DMS 273 (cell line): Measurements from ENCODE around the gene DSCAML1.

Experiments used
- DNase-seq: peaks from one replicate; lab custom pipeline; 2025; ENCODE audit not compliant: unreplicated experiment; lab: John Stamatoyannopoulos, UW

Gene DSCAML1

GRCh38 chr11:117438371-117439000 lies 358.5 kb downstream of the DSCAML1 start:
- no peak for DNase-seq

GRCh38 chr11:117437791-117438130 lies 359.3 kb downstream of the DSCAML1 start:
- DNase-seq = no peak

GRCh38 chr11:117437041-117437790 lies 359.8 kb downstream of the DSCAML1 start:
- DNase-seq = peak; percentile 5

DNA sequence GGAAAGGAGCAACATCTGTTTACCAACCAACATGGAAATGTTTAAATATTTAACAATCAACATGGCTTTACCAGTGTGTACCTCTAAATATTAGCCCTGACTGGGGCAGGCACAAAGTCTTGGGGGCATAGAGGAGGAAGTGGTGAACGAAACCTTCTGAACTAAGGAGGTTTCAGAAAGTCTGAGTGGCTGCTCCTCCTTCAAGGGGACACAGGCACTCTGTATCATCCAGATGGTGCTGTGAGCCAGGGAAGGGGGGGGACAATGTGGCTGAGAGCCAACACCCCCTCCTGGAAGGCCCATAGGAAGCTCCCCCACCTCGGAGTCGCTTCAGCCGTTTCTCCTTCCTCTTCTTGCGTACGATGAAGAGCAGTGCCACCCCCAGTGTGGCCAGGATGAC lies 361.7 kb downstream of the DSCAML1 start:
- no peak for DNase-seq

DNA sequence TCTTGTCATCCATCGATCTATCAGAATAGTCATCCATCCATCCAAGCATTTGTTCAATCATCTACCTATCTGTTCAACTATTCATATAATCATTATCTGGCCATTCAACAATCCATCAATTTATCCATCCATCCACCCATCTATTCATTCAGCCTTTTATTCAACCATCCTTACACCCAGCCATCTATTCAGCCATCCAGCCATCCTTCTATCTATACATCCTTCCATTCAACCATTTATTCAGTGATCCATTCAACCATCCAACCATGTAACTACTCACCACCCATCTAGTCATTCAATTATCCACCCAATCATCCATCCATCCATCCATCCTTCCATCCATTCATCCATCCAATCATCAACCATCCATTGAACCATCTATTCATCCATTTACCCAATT lies 362.5 kb downstream of the DSCAML1 start:
- no peak for DNase-seq

GRCh38 chr11:117433717-117434116 lies 363.3 kb downstream of the DSCAML1 start:
- DNase-seq = no peak

- no peak for DNase-seq
Measured at GRCh38 chr11:117431436-117431835, 365.6 kb downstream of the DSCAML1 start.

DNA sequence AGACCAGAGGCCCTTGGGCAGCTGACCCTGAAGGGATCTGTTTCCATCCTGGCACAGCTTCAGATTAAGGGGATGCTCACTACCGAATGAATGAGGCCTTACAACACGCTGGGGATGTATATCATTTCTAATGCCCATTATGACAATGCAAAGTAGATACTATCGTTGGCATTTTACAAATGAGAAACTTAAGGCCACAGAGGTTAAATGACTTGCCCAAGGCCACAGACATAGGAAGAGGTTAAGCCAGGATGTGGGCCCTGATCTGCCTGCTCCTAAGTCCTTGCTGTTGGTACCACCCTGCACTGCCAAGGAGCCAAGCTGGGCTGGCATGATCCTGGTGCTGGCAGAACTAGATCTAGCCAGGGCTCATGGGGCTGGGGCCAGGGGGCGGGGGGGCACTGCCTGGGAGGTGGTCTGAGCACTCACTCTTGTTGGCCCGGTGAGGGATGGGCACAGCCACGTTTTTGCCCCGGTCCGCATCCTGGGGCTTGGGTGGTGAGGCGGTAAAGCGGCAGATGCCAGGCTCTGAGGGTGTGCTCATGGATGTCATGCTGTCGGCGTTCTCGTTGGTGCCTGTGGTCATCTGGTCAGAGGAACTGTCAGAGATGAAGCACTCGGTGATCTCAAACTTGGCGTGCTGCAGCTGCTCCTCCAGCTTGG lies 366.6 kb downstream of the DSCAML1 start:
- no peak for DNase-seq

- DNase-seq = no peak
Measured at GRCh38 chr11:117428856-117429229, 368.2 kb downstream of the DSCAML1 start.

DNA sequence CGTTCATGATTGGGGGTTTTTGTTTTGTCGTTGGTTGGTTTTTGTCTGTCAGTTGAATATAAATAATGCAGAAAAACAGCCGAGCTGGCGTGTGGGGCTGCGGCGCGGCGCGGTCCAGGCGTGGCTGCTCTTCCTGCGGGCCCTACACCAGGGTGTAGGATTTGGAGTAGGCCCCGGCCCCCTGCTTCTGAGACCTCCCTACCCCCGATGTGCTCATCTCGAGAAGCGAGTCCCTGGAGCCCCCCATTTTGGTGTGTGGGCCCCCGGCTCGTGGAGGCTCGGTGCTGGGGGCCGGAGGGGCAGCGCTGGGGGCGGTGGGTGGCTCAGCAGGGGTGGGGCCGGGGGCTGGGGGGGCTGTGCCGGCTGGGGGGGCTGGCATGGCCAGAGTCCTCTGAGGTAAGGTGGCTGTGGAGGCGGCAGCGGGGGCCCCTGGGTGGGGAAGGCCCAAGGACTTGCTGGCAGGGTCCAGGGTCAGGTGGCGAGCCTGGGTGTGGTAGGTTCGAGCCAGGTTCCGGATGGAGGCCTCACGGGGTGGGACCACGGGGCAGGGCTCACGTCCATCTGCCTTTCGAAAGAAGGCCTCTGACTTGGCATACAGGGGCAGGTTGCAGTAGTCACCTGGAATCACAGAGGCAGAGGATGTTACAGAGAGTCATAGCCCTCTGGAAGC lies 368.7 kb downstream of the DSCAML1 start:
- no peak for DNase-seq

DNA sequence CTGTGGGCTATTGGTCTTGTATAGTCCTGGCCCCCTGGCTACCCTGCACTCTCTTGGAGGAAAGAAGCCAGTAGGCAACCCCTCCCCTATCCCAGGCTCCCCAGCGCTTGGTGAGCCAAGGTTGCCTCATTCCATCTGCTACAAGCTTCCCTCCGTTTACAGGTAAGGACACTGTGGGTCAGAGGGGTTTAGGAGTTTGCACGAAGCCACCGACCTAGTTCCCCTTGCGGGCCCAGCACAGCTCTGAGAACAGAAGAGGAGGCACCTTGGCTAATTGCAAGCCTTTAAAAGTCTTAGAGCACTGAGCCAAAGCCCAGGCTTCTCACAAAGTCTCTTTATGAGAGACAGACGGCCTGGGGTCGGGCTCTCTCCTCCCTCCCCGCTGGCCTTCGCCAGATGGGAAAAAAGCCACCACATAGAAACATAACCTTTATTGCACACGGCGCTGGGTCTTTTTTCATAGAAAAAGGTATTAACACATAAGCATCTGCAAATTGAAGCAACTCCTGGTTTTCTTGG lies 369.6 kb downstream of the DSCAML1 start:
- peak; percentile 31 for DNase-seq

- no peak for DNase-seq
Measured at GRCh38 chr11:117426941-117427340, 370.1 kb downstream of the DSCAML1 start.

- peak; percentile 80 for DNase-seq
Measured at GRCh38 chr11:117426297-117426685, 370.7 kb downstream of the DSCAML1 start.

- no peak for DNase-seq
Measured at GRCh38 chr11:117425679-117426296, 371.2 kb downstream of the DSCAML1 start.

GRCh38 chr11:117424781-117425180 lies 372.2 kb downstream of the DSCAML1 start:
- DNase-seq = no peak

DNA sequence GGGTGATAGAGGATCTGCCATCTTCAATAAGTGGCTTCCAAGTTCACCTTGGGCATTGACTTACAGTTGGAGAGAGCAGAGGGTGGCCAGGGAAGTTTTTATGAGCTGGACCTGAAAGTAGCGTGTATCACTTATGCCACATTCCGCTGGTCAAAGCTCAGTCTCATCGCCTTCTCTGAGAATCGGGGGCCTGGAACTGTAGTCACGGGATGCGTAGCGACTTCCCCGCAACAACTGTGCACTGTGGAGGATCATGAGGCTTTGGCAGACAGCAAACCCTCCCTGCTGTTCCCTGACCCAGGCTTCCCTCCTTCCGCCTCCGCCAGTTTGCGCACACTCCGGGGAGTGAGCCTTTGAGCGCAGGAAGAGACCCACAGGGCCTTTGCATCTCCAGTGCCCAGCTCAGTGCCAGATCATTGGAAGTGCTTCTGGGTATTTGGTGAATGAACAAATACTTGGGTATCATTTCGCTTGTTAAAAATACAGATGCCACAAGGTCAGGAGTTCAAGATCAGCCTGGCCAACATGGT lies 373.9 kb downstream of the DSCAML1 start:
- no peak for DNase-seq

GRCh38 chr11:117421476-117421875 lies 375.5 kb downstream of the DSCAML1 start:
- DNase-seq = no peak

DNA sequence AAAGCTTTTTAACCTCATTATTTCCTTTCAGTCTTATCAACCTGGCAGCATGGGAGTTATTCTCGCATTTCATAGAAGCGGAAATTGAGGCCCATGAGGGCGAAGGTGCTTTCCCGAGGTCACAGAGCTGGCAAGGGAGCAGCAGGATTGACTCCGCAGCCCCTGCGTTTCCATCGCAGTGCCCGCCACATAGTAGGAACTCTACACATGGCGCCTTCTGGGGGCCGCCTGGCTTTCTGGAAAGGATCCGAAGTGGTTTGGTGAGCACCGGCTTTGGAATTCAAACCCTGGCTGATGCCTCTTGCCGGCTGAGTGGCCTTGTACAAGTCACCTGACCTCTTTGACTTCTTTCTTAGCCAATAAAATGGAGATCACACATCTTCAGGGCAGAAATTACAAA lies 376.0 kb downstream of the DSCAML1 start:
- no peak for DNase-seq

- DNase-seq = no peak
Measured at GRCh38 chr11:117420598-117420997, 376.4 kb downstream of the DSCAML1 start.

DNA sequence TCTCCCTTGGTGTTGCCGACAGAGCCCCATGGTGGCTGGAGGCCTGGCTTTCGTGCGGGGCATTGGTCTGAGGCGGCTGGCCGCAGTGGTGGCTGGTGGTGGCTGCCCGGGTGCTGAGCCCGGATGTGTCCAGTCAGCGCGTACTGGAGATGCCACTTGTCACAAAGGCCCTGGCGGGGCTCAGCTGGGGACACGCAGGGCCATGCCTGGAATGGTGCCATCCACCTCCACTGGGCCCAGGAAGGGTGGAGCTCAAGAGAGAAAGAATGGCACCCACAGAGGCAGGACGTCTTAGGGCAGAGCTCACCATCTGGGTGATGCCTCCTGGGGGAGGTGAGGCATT lies 376.9 kb downstream of the DSCAML1 start:
- DNase-seq = no peak
